Adrenal gland (tissue), 5 donors: ENCODE results near the gene GATAD2B.

Experiments
- POLR2A ChIP-seq, 2 donors: fragments of 450-650 bp; IDR thresholded peaks; one replicate each; pipeline ENCODE4 v1.6.1; 2017; ENCODE audit warnings: antibody characterized with exemption in 2 of 2, mild to moderate bottlenecking in 2 of 2, moderate library complexity in 1 of 2
- TF ChIP-seq, protein P1 (sequence below), 6 experiments: fragments of 450-650 bp in 4 of 6; fragments of 200-600 bp in 2 of 6; sonication (generic) in 1 of 6; IDR thresholded peaks; 1 replicate in 5 of 6; 2 replicates in 1 of 6; pipeline versions ENCODE4 v1.5.1 to v1.8.0; 2016 to 2021; ENCODE audit warnings: antibody characterized with exemption in 6 of 6, mild to moderate bottlenecking in 2 of 6, moderate library complexity in 1 of 6
- donor health status: DM: no; HTN: no; CAD: no.

DNA sequence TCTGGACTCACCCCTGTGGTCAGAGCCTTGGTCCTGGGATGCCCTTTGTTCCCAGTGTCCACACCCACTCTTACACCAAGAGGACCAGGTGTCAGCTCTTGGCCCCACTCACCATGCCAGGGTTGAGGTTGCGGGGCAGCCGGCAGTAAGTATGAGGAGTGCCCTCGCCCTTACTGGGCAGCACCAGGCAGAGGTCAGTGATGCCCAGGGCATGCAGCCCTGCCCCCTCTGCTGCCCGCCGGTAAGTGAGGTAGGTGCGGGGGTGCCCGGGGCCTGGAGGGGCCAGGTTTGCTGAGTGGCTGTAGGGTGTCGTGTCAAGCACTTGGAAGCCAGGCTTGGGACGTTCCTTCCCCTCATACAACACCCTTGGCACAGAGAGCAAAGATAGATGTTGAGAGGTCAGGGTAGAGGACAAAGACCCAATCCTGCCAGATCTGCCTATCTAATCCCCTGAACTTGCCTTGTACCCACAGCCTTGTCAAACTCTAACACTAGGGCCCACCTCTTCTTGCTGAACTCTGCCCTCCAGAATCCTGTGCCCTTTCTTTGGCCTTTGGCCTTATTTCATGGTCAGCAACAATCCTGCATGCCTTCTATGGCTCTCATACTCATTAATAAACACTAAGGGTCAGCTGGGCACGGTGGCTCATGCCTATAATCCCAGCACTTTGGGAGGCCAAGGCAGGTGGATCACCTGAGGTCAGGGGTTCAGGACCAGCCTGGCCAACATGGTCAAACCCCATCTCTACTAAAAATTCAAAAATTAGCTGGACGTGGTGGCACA, 20.2 kb upstream of the GATAD2B start:
- TF ChIP-seq, protein P1, sequence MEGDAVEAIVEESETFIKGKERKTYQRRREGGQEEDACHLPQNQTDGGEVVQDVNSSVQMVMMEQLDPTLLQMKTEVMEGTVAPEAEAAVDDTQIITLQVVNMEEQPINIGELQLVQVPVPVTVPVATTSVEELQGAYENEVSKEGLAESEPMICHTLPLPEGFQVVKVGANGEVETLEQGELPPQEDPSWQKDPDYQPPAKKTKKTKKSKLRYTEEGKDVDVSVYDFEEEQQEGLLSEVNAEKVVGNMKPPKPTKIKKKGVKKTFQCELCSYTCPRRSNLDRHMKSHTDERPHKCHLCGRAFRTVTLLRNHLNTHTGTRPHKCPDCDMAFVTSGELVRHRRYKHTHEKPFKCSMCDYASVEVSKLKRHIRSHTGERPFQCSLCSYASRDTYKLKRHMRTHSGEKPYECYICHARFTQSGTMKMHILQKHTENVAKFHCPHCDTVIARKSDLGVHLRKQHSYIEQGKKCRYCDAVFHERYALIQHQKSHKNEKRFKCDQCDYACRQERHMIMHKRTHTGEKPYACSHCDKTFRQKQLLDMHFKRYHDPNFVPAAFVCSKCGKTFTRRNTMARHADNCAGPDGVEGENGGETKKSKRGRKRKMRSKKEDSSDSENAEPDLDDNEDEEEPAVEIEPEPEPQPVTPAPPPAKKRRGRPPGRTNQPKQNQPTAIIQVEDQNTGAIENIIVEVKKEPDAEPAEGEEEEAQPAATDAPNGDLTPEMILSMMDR (IDR thresholded peaks at IDR 0.05) = no peak
- no peak for TF ChIP-seq POLR2A (IDR thresholded peaks at IDR 0.05)
